ENCODE data around the gene SIGLEC12.
"Not testable (repeated sequence)": the region's sequence is repeated elsewhere in the genome, so short reads cannot be mapped to it uniquely, and the experiment has no call there.

SIGLEC12 gene

DNA sequence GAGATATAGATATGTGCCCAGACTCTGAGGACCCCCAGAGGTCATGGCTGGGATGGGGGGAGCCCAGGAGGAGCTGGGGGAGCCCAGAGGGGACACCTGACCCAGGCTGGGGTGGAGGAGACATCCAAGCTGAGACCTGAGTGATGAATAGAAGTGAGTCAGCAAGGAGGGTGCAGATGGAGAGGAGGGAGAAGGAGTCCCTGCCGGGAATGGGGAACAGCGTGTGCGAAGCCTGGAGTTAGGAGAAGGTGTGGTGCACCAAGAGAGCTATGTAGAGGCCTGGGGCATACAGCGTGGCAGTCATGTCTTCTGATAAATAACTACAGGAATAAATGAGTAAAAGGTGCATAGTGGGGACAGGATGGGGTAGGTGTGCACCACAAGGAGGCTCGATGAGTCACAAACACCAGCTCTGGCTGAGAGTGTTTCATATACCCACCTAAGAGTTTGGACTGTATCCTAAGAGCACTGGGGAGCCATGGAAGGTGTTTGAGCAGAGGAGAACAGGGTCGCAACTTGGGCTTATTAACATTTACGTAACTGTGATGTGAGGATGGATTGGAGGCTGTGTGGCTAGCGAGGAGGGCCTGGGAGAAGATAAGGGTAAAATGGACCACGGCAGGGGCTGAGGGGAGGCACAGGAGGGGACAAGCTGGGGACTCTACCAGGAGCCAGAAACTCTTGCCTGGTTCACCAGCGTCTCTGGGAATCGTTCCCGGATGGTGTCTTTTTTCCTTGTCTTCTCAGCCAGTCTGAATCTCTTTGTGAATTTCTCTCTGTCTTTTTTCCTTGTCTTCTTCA, 21.9 kb downstream of the SIGLEC12 start:
- no peak for DNase-seq

DNA sequence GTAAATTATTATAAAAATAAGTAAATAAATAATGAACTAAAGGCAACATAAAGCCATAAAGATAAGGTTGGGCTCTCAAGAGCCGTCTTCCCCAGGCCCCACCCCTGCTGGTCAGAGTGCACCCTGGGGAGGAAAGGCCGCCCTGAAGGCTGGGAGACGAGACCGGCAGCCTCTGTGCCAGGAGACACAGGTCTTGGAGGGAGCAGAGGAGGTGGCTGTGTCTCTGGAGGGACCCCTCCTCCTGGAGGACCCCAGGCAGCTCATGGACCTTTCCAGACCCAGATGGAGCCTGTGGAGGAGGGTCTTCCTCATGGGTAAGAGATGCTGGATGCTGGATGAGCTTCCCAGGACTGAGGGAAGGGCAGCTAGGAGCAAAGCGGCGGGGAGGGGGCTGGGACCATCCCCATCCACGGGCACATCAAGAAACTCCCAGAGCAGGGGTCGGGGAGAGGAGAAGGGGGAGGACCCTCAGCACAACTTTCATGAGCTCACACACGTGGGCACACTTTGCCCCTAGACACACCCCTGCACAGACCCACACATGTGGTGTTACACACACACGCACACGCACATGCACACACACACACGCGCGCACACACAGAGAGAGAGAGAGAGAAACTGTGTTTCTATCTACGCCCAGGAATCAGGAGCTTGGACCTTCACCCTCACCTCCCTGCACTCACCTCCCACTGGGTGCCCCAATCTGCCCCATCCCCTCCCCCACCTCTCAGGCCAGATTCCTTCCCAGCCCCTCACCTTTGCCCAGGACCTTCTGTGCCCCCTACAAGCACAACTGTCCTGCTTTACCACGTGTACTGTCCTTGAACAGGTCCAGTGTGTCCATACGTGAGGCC, 23.0 kb downstream of the SIGLEC12 start, which contains the start of gene CEACAM18:
Gene CEACAM18 (plus strand): TSS at position 159 of the 854 bp plus-strand sequence.
- DNase-seq, result no peak

DNA sequence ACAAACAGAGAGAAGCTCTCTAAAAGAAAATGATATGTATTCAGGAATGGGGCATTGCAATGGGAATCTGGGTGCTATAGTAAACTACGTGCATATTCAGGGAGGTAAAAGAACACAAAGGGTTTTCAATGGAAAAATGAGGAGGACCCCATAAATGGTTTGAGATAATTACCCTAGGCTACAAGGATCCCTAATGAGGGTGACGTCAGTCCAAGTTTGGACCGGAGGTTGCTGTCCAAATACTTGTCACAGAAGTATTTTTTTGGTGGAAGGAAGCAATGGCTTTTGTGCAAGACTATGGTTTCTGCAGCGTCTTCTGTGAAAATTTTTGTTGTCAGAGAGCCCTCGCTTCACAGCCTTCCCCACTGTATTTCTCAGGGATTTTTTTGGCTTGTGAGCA, 24.3 kb downstream of the SIGLEC12 start:
- DNase-seq, result no peak

DNA sequence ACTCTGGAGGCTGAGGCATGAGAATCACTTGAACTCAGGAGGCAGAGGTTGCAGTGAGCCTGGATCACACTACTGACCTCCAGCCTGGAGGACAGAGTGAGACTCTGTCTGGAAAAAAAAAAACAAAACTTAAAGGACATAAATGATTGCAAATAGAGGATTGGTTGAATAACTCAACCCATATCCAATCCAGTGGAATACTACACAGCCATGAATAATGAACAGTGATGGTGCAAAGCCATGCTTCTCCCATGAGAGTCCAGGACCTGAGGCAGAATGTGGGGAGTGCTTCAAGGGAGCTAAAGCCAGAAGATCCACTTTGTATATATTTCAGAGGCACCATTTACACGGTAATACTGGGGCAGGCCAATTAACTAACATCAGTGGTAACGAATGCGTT, 25.4 kb downstream of the SIGLEC12 start:
- DNase-seq, result no peak

DNA sequence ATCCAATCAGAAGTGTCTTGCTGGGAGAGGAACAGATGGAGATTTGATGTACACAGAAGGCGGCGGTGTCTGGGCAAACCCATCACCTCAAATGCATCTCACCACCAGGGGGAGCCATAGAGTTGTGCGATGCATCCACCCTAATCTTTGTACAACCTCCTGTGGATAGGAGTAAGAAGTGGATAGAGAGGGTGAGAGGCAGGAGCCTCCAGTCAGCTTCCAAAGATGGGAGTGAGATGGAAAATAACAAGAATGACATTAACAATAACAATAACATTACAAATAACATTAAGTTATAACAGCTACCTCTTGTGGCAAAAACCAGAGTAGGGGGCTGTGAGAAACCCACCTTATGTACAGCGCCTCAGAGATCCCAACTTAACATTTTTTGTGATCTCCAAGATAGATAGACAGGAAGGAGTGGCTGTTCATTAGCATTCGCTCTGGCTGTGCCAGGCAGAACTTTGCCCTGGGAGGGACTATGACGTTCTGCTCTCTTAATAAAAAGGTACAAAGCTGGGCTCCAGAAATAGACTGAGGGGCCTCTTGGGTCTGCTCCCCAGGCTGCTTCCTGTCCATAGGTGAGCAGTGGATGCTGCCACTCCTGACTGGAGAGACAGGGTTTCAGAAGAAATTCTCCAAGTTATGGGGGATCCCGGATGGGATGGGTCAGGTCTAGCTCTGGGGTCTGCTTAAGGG, 28.4 kb downstream of the SIGLEC12 start:
- DNase-seq, result peak; percentile 54 to 89 (median 78)

DNA sequence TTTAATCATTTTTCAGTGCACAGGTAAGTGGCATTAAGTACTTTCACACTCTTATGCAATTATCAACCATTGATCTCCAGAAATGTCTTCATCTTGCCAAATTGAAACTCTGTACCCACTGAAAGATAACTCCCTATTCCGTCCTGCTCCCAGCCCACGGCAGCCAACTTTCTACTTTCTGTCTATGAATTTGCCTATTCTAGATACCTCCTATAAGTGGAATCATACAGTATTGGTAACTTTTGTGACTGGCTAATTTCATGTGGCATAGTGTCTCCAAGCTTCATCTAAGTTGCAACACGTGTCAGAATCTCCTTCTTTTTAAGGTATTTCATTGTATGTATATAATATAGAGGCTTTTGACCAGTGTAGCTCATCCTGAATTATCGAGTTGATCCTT, 29.0 kb downstream of the SIGLEC12 start:
- no peak for DNase-seq

DNA sequence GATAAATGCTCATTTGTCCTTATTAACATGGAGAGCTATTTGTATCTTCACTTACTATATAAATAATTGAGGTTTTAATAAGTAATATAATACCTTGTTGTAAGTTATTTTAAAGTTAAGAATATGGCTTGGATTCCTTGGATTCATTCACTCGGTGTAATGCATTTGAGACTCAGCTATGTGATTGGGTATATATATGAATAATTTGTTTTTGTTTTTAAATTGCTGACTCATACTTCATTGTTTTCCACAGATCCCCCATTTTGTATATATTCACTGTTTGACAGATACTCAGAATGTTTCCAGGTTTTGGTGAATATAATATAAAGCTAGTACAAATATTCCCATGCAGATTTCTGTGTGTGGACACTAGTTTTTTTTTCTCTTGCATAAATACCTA, 30.1 kb downstream of the SIGLEC12 start:
- no peak for DNase-seq

- DNase-seq, result no peak
These were observed 30.6 kb downstream of the SIGLEC12 start for GRCh38 chr19:51470966-51471365.

DNA sequence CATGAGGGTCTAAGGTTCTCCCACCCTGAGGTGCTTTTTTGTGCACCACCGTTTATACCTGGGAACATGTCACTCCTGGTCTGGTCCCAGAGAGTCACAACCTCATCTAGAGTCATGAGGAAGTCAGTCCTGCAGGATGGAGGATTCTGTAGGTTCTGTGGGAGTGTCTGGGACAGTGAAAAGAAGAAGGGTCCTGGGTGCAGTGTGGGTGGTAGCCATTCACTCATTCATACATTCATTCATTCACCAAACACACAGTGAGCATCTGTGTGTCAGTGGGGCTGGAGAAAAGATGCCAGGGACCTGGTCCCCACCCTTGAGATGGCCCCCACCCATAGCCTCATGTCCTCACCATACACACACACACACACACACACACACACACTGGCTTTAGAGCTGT, 32.0 kb downstream of the SIGLEC12 start:
- no peak for DNase-seq

GRCh38 chr19:51469162-51469561, 32.4 kb downstream of the SIGLEC12 start:
- no peak for DNase-seq

GRCh38 chr19:51468545-51468920, 33.1 kb downstream of the SIGLEC12 start:
- DNase-seq, result no peak

GRCh38 chr19:51467864-51468544, 33.6 kb downstream of the SIGLEC12 start:
- no peak for DNase-seq

- DNase-seq, result no peak
These were observed 34.9 kb downstream of the SIGLEC12 start for GRCh38 chr19:51466723-51467122.

- not testable (repeated sequence) for DNase-seq
These were observed 37.5 kb downstream of the SIGLEC12 start for GRCh38 chr19:51463976-51464581.

GRCh38 chr19:51462681-51463080, 38.9 kb downstream of the SIGLEC12 start:
- no peak for DNase-seq

GRCh38 chr19:51462276-51462675, 39.3 kb downstream of the SIGLEC12 start:
- no peak for DNase-seq

DNA sequence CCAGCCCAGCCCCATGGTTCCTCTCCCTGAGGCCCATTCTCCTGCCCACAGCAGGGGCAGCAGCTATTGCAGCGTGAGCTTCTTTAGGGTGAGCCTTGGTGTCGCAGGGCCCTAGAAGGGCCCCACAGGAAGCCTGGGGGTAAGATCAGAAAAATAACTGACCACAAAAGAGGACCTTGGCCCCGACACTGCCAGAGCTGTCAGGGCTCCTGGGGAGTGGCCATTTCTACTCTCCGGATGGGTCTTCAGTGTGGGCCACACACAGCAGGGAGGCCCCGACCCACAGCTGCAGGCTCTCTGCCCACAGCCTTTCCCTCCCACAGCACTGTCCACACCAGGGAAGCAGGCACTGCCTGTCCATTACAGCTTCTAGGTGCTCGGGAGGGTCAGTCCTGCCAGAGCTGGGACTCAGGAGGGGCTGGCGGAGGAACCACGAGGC, 39.9 kb downstream of the SIGLEC12 start:
- no peak for DNase-seq

GRCh38 chr19:51460164-51460992, 41.2 kb downstream of the SIGLEC12 start:
- DNase-seq, result no peak

DNA sequence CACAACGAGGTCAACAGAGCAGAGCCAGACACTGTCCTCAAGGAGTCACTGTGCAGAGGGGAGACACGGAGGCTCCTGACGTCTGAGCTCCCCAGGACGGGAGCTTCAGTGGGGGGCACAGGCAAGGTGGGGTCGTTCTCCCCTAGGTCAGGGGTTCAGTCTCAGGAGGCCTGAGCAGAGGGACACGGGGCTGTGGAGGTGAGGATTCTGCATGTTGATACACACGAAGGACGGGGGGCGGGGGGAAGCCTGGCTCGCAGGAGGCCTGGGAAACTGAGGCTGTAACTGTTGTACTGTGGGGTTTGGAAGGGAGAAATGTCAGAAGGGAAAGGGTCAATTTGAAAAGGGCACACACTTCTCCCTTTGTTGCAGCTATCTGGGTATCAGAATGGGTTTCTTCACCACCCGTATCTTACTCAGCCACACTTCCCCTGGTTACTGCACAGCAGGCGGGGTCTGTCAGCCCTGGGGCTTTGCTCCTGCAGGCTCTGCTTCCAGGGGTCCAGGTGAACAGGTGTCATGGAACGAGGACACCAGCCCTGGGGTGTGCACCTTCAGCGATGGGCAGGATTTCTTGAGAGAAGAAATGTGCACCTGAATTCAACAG, 42.6 kb downstream of the SIGLEC12 start:
- DNase-seq, result no peak

DNA sequence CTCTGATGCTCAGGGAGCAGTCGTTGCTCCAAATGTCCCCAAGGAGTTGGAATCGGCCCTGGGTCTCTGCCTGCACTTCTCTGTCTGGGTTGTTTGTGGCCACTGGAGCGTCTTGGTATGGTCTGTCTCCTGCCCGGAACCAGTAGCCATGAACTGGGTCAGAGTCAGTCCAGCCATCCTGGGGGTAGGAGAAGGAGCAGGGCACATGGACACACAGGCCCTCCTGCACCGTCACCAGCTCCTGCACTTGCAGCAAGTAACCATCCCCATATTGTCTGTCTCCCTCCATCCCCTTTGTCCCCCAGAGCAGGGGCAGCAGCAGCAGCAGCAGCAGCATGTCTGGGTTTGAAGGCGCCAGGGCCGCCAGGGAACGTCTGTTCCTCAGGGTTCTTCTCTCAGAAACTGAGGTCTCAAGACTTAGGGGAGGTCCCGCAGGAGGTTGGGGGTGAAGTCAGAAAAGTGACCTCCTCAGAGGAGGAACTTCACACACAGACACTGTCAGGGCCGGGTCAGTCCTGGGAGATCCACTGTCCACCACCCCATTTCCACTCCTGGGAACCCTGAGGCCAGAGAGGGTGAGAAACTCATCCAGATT, 43.5 kb downstream of the SIGLEC12 start, which contains the start of gene SIGLEC8:
Gene SIGLEC8 (minus strand): TSS at position 404 of the 595 bp plus-strand sequence. CDS start 67 bp downstream, at position 337.
- DNase-seq, result no peak

Measured in activated CD4-positive, CD25-positive, alpha-beta regulatory T cell (primary cell).